SK-N-SH (cell line): Measurements from ENCODE around the gene SFXN4.

Source experiments
- CTCF ChIP-seq: fragments of 200-600 bp; sonication (generic); IDR thresholded peaks from 2 replicates; pipeline ENCODE4 v1.6.1; 2017; ENCODE audit warnings: antibody characterized with exemption, mild to moderate bottlenecking, moderate library complexity
- EZH2phosphoT487 ChIP-seq: fragments of 200-600 bp; sonication (generic); IDR thresholded peaks from 2 replicates; pipeline ENCODE4 v1.6.1; 2017; ENCODE audit warnings: low read depth, mixed run types, mild to moderate bottlenecking, antibody characterized with exemption, moderate library complexity, borderline replicate concordance
- FOXJ3 ChIP-seq: sonication (generic); formaldehyde crosslinking; IDR thresholded peaks from 2 replicates; pipeline ENCODE4 v1.5.1; 2020; ENCODE audit warnings: mild to moderate bottlenecking, missing genetic modification reagents
- GATA2 ChIP-seq: sonication (generic); formaldehyde crosslinking; IDR thresholded peaks from 2 replicates; pipeline ENCODE4 v1.5.0; 2020; ENCODE audit warnings: mild to moderate bottlenecking, missing genetic modification reagents
- JUND ChIP-seq: IDR thresholded peaks from 2 replicates; pipeline ENCODE4 v1.4.0; 2012
- USF1 ChIP-seq: IDR thresholded peaks from 2 replicates; pipeline ENCODE4 v1.4.0; 2012; ENCODE audit warnings: low read depth, borderline replicate concordance
- USF2 ChIP-seq: fragments of 150-350 bp; IDR thresholded peaks from 2 replicates; pipeline ENCODE4 v1.6.1; 2017; ENCODE audit warnings: antibody characterized with exemption, low read length, low read depth, borderline replicate concordance

- TF ChIP-seq JUND, result no peak
- TF ChIP-seq FOXJ3 (CRISPR knock-in tag), result no peak
- no peak for TF ChIP-seq CTCF
- no peak for TF ChIP-seq GATA2 (CRISPR knock-in tag)
- TF ChIP-seq EZH2phosphoT487, result no peak
- no peak for TF ChIP-seq USF1
- TF ChIP-seq USF2, result no peak
These were observed 64.9 kb downstream of the SFXN4 start for GRCh38 chr10:119100434-119101238.
